DND-41 (cell line): ENCODE measurements around the gene PURA.

Experiments used
- CTCF ChIP-seq: IDR thresholded peaks from 2 replicates; pipeline ENCODE4 v1.5.1; 2012; ENCODE audit warnings: borderline replicate concordance, low read length, moderate library complexity, mild to moderate bottlenecking; ENCODE audit not compliant: poor library complexity, severe bottlenecking; ENCODE audit errors: extremely low read depth
- EZH2 ChIP-seq: IDR thresholded peaks from 3 replicates; pipeline ENCODE4 v1.6.1; 2012; ENCODE audit warnings: borderline replicate concordance, low read depth, mild to moderate bottlenecking, moderate library complexity, low read length, inconsistent platforms; ENCODE audit not compliant: severe bottlenecking

GRCh38 chr5:140118302-140118936 is 4.5 kb downstream of the PURA start:
- peak; percentile 17 for TF ChIP-seq CTCF
- no peak for TF ChIP-seq EZH2
